D721Med (cell line): ENCODE data around the gene CSH2.
"Not testable (repeated sequence)": the region's sequence is repeated elsewhere in the genome, so short reads cannot be mapped to it uniquely, and the experiment has no call there.

Source experiments
- DNase-seq: peaks from one replicate; pipeline ENCODE4 v3.0.0; 2011; ENCODE audit warnings: low spot score; ENCODE audit not compliant: insufficient read length
- FAIRE-seq: peaks from 2 replicates; lab custom pipeline; 2011; peaks lifted over from hg19 to GRCh38; lab: Jason Lieb, UNC
- TF ChIP-seq, protein P1 (sequence below): IDR thresholded peaks from 2 replicates; pipeline ENCODE4 v1.5.1; 2012; ENCODE audit warnings: mild to moderate bottlenecking, control low read depth; ENCODE audit not compliant: insufficient read depth; ENCODE audit errors: missing control alignments

Gene CSH2

DNA sequence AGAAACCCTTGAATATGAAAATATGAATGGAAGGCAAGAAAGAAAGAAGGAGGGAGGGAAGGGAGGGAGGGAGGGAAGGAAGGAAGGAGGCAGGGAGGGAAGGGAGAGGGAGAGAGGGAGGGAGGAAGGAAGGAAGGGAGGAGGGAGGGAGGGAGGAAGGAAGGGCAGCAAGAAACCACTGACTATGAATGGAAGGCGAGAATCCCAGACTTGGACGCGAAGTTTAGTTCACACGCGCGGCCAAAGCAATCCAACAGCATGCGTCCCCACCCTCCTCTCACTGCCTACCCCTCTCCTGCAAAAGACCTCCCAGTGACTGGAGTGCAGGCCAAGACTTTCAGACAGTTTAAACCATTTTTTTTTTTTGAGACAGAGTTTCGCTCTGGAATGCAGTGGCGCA, 23.1 kb downstream of the CSH2 start:
- TF ChIP-seq, protein P1, sequence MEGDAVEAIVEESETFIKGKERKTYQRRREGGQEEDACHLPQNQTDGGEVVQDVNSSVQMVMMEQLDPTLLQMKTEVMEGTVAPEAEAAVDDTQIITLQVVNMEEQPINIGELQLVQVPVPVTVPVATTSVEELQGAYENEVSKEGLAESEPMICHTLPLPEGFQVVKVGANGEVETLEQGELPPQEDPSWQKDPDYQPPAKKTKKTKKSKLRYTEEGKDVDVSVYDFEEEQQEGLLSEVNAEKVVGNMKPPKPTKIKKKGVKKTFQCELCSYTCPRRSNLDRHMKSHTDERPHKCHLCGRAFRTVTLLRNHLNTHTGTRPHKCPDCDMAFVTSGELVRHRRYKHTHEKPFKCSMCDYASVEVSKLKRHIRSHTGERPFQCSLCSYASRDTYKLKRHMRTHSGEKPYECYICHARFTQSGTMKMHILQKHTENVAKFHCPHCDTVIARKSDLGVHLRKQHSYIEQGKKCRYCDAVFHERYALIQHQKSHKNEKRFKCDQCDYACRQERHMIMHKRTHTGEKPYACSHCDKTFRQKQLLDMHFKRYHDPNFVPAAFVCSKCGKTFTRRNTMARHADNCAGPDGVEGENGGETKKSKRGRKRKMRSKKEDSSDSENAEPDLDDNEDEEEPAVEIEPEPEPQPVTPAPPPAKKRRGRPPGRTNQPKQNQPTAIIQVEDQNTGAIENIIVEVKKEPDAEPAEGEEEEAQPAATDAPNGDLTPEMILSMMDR: no peak
- no peak for DNase-seq
- no peak for FAIRE-seq

GRCh38 chr17:63848834-63849689, 24.4 kb downstream of the CSH2 start:
- TF ChIP-seq, protein P1: no peak
- FAIRE-seq: no peak
- DNase-seq: no peak

- DNase-seq: no peak
- TF ChIP-seq, protein P1: no peak
- no peak for FAIRE-seq
Measured at GRCh38 chr17:63847525-63848249, 25.8 kb downstream of the CSH2 start.

- DNase-seq (no peak), FAIRE-seq (no peak)
- TF ChIP-seq, protein P1: no peak
Measured at GRCh38 chr17:63845509-63845908, 28.0 kb downstream of the CSH2 start.

- no peak for FAIRE-seq
- TF ChIP-seq, protein P1: no peak
- DNase-seq: no peak
Measured at GRCh38 chr17:63843910-63844677, 29.4 kb downstream of the CSH2 start.

GRCh38 chr17:63843387-63843888, 30.0 kb downstream of the CSH2 start:
- not testable (repeated sequence) for DNase-seq, FAIRE-seq

DNA sequence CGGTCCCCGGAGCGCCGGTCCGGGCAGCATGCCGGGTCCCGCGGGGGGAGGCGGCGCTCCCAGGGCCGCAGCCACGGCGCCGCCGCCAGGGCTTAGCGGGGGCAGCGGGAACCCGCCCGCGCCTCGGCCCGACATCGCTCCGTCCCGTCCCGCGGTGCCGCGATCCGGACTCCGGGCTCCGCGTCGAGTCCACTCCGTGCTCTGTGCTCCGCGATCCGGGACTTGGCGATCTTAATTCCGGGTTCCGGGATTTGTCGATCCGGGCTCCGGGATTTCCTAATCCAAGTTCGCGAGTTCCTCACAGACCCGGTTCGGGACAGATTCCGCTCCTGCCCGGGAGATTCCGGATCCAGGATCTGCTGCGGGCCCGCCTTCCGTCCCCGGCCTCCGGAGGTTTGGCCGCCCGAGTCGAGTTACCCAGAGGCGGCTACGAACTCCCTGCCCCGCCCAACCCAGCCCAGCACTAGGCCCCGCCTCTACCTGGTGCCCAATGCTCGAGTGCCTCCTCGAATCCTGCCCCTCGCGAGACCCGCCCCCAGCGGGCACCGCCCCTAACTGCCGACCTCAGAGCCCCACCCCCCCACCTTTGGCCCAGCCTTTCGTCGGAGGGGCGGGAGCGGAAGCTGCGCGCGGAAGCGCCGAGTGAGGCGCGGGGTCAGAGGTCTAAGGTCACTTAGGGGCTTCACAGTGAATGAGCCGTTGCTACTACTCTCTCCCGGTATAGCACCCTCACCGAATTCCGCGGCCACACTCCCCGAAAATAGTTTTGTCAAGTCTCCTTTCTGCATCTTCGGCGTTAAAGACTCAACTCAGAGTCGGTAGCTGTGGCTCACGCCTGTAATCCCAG, 30.7 kb downstream of the CSH2 start, which contains the start of gene SMARCD2:
TSS of gene SMARCD2 (minus strand) at position 146 of the 847 bp plus-strand sequence. CDS start at position 135, 11 bp downstream.
- peak; percentile 54 for DNase-seq
- FAIRE-seq: no peak
- TF ChIP-seq, protein P1: no peak
